HG02642 (cell line): ENCODE data around the gene NTNG1.

Experiments
- ATAC-seq: cut with Tn5 transposase; IDR thresholded peaks from one replicate; pipeline ENCODE4 v1.9.1; 2021; ENCODE audit warnings: mild to moderate bottlenecking; ENCODE audit not compliant: unreplicated experiment, poor library complexity

NTNG1 gene

DNA sequence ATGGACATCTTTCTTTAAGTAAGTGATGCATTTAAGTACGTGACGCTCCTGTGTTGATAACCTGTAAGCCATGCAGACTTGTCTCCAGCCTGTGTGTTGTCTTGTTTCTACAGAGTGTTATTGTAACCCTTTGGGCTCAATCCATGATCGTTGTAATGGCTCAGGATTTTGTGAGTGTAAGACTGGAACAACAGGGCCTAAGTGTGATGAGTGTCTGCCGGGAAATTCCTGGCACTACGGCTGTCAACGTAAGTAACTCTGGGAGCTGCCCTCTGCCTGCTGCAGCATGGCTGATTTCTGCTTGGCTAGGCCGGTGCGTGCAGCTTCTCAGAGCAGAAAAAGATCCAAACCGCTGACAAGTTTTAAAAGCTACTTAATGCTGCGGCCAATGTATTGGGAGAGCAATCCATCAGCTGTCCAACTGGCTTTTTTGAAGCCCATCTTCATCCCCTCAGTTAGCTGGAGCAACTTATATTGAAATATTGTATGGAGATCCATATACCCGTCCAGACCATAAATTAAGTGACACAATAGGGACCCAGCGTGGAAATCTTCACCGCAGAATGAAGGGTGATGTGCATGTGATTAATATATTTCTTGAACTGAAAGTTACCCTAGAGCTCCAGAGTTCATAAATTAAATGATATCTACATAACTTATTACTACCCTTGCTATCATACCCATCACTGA, 295.9 kb downstream of the NTNG1 start:
- ATAC-seq = no peak

DNA sequence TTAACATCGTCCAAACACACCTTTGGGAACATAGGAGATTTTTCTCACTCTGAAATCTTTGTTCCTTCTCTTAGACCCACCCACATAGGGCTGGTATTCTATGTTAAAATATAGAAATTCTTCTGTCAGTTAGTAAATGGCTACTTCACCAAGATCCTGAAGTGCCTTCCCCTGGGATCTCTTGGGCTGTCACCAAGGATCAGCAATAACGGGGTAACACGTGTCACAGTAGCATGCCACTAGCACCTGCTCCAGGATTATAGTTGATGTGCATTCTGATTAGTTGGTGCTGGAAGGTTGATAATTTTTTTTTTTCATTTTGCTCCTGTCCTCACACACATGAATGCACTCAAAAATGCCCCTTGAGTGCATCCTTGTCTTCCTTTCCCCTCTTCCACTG, 298.7 kb downstream of the NTNG1 start:
- ATAC-seq = no peak

DNA sequence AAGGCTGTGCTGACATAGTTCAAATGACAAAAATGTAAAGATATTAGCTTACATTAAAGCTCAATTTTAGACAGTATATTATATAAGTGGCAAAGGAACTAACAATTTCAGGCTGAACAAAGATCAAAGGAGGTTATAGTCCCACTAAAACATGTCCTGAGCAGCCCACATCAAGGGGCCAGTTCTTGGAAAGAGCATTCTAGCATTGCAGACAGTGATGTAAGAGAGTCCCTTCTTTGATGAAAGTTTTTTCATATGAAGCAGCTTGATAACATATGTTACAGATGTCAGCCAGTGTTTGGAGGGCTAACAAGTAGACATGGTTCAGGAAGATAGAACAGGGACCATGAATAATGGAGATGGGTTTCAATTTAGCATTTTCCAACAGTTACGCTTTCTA, 301.7 kb downstream of the NTNG1 start:
- ATAC-seq = no peak

DNA sequence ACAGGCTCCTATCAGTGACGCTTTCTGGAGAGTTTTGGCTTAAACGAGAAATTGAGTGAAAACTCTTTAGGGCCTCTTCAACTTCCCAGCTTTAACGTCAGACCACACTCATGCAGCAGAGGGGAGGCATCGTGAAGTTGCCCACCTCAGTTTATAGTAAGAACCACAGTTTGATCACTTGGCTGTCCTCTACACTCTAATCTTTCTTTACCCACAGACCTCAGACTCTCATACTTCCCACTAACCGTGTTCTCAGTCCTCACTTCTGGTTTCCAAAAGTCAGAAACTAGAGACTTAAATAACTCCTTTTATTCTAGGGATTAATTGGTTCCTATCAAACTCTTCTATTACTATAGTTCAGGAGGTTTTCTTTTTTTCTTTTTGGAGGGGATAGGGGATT, 302.2 kb downstream of the NTNG1 start:
- ATAC-seq = no peak

DNA sequence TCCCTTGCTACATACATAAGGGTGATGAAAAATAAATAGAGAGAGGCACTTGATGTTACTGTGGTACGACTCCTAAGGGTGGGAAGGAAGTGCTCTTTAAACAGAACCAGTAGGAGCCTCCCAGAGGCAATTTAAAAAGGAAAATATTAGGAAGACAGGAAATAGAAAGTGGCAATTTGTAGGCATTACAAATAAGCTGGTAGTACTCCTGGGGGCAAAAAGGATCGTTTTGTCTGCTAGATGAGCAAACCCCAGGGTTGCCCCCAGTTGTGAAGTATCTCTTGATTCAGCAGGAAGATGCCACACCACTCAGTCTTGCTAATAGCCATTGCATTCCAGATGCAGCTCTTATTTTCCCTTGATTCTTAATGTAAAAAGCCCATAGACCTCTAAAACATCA, 303.0 kb downstream of the NTNG1 start:
- no peak for ATAC-seq

DNA sequence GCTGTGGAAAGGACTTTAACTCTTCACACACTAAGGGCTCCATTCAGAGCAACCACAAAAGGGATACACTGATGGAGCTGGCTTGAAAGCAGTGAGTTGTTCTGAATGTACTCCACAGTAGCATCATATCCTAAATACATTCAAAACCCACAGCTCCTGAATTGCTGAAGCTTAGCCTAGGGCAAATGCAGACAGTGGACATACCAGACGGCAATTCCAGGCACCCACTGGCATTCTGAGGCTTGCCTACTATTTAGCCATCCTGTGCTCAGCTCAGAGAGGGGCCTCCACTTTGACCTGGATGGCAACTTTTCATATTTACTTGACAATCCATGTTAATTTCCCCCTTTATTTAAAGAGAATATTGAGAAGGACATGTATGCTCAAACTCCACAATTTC, 303.5 kb downstream of the NTNG1 start:
- no peak for ATAC-seq

DNA sequence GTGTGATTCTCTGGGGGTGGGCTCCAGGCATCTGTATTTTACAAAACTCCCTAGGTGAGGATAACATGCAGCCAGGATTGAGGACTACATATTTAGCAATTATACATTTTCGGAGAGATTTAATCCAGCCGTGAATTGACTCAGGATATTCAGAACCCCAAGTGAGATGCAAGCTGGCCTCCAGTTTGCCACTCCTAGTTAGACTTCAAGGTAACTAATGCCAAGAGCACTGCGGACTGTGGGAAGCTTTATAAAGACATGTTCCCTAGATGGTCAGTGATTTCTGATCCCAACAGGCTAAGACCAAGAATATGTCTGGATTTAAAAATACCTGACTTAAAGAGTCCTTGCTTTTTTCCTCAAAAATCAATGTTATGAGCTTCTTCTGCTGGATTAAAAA, 308.5 kb downstream of the NTNG1 start:
- ATAC-seq = no peak

DNA sequence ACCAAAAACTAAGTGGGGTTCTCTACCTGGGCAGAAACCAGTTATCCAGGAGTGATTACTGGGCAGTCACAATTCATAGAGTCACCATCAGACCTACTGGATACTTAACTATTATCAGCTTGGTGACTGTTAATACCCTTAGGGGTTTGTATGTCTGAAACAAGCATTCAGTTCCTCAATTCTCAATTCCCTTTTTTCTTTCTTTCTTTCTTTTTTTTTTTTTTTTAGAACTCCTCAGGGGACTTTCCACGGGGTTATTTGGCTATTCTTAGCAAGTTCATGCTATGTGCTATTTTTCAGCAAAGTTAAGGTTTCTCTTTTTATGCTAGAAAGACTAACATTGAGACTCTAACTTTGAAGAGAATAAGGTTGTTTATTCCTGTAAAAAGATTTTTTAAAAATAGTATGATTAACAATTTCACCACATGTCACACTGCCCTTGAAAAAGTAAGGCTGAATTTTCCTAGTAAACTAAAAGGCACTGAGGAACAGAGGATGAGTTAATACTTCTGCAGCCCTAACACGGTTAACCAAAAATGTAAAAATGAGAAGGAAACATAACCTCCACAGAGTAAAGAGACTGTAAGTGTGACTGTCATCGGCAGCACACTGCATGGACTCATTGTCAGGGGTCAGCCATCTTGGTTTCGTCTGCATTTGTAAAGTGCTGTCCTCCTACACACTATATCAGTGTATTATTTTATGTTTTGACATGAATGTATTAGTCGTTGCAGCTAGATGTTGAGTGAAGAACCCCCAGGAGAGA, 310.2 kb downstream of the NTNG1 start:
- ATAC-seq = peak; percentile 75

DNA sequence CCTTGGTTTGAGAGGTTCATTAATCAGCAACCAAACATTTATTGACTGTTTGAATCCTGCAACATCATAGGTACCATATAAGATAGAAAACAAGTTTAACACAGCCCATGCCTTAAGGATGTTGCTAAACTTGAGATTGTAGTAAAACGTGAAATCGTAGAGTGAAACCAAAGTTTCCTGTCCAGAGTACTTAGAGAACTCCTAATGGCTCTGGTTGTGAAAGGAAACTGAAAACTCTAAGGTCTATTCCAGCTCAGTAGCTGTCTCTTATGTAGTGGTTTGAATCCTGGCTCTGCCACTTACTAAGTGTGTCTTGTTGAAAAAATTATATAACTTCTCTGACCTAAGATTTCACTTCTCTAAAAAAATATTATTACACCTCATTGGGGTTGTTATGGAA, 310.9 kb downstream of the NTNG1 start:
- peak; percentile 69 for ATAC-seq

DNA sequence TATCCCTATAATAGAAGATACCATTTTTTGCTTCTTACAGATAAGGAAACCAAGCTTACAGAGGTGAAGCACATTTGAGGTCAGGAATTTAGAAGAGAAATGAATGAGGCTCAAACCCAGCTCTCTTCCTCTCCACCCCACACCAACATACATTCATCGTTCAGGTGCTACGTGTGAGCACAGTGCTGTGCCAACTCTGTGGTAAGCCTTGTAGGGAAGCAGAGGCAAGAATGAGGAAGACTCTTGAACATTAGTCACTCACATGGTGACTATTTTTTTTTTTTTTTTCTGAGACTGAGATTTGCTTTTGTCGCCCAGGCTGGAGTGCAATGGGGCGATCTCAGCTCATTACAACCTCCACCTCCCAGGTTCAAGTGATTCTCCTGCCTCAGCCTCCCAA, 314.0 kb downstream of the NTNG1 start:
- no peak for ATAC-seq

DNA sequence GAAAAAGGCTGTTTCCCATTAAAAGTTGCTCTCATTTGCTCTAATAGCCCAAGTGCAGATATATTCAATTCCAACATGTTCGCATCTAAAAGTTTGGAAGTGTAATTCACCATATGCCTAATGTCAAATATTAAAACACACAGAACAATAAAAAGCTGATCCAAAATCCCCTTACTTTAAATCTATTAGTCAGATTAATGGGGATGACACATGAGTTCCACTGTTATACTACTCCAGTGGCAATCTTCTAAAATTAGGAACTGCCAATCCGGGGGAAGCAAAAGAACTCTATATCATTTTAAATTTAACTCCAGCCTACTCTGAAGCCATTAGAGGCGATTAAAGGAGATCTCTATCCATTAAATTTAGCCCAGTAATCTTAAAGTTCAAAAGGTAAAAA, 317.1 kb downstream of the NTNG1 start:
- no peak for ATAC-seq

DNA sequence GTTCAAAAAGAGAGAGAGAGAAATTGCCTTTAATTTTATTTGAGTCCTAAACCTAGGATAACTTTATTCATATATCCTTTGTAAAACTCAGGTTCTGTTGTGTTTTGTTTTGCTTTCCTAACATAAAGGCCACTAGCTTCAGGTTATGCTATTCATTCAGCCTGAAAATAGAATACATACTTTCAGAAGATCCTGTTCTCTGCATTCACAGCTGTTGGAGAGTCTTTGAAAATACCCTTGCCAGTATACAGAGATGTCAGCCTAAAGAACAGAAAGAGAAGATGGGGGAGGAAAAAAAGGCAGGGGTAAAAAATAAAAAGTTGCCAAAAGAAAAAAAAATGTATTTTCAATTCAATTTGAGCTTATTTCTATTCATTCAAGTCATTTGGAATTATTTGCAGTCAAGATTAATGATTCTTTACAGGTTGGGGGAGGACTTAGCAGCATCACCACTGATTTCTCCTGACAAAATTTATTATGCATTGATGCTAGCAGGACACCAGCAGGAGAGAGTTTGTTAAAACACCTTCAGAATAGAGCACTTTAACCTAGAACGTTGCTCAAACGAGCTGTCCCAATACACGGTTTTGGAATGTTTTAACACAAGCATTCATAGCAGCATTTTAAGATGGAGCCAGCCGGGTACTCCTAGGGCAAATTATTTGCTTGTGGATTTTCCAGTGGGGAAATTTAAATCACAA, 318.5 kb downstream of the NTNG1 start:
- ATAC-seq = peak; percentile 75

DNA sequence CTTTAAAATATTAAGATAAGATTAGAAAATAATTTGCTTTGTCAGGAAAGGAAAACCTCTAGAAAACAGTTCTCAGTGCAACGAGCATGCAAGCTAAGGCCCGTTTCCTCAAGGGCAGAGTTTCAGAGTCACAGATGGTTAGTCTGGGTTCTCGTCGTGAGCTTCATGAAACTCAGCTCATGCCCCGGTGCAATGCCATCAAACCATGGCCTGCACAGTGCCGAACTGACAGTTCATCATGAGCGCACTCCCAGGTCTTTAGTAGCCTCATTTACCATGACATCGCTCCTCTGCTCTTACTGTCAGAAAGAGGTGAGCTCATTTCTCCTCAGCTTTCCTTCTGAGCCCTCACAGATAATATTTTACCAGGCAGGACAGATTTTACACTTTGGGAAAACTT, 319.2 kb downstream of the NTNG1 start:
- ATAC-seq = peak; percentile 87

DNA sequence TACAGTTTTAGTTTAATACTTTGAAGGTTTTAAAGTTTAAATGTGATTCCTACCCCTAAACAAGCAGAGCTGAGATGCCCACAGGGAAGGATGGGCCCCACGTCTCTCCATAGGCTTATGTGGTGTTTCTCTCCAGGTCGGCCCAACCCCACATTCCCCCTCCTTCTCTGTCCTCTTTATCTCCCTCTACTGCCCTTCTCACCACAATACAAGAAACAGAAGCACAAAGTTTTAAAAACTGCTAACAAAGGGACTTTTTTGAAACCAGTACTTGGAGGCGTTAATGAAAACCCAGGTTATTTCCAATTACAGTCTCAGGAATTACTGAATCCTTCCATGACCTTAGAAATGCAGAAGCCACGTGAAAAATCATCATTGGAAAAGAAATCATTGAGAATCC, 324.0 kb downstream of the NTNG1 start:
- no peak for ATAC-seq

DNA sequence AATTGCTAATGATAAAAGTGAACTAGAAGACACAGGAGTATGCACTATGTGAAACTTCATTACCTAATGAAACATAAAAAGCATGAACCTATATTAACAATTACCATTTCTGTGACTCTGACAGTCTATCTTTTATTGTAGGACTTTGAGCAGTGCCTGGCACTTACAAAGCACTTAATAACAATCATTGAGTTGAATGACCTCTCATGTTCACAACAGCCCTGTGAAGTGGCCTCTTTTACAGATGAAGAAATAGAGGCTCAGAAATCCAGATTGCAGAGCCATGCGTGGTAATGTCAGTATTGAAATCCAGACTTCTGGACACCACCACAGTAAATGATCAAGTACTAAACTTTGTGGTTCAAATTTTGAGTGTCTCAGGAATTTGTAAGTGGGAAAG, 326.4 kb downstream of the NTNG1 start:
- no peak for ATAC-seq

DNA sequence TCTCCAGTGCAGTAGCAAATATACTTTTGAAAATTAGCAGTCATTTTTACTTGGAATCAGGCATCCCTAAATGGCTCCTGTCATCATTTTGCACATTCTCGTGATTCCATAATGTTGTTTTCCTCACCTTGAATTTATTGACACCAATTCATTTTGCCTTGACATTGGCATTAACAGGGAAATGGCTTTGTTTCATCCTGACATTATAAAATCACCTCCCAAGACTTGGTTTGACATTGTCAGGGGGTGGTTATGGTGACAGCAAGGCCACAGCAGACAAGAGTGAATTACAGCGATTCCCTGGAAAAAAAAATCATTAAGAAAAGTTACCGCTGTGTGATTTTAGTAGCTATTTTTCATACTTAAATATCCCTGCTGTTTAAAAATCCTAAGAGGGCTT, 327.0 kb downstream of the NTNG1 start:
- ATAC-seq = no peak

DNA sequence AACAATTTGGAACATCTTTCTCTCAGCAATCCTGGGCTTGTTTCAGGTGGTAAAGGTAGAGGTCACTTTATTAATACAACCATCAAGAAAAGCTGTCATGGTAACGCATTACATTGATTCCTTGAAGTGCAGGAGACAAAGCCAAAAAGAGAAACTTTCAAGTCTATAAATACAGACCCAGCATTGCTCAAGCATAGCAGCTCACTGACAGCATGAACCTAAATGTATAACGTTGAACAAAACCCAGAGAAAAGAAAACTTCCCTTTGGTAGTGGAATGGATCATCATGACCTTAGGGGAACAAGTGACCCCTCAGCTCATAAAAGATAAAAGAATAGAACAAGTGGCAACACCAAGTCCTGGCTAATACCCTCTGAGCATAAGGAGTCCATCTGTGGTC, 332.2 kb downstream of the NTNG1 start:
- no peak for ATAC-seq

DNA sequence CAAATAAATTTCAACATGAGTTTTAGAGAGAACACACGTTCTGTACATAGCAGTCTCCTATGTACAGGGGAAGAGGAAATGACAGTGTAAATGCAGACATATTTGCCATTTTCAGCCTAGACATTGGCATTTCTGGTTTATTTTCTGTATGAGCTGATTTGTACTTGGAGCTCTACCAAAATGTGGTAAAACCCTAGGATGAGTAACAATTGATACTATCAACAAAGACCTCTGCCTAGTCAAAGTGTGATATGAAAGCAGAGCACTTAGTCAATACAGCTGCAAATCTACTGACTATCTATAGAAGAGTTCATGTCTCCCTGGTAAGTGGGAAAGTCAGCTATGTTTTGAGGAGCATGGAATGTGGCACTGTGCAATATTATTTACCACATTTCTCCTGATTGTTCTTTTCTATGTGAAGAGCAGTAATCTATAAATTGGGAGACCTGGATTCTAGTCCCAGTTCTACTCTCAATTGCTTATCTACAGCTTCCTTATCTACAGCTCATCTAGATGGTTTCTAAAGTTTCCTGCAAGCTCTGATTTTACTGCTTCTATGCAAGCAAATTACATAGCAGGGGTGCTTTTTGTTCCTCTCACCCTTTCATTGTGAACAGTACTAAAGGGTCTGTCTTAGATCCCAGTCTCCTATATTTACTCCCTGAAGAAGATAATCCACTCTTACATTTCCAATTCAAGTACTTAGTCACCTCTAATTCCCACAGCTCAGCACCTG, 334.2 kb downstream of the NTNG1 start:
- peak; percentile 80 for ATAC-seq

DNA sequence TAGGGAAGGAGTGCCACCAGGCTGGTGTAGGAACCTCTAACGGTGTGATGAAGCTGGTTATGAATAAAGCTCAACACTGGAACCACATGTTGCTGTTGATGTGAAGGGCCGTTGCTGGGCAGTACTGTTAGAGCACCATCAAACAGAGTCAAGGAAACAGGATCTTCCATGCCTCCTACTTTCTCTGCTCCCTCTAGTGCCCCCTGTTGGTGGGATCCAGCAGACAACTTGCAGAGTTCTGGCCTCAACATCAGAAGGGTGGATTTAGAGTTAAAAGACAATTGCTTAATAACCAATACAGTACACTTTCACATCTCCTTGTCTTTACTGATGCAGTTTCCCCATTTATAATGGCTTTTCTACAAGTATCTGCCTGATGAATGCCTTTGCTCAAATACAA, 336.4 kb downstream of the NTNG1 start:
- ATAC-seq = no peak

DNA sequence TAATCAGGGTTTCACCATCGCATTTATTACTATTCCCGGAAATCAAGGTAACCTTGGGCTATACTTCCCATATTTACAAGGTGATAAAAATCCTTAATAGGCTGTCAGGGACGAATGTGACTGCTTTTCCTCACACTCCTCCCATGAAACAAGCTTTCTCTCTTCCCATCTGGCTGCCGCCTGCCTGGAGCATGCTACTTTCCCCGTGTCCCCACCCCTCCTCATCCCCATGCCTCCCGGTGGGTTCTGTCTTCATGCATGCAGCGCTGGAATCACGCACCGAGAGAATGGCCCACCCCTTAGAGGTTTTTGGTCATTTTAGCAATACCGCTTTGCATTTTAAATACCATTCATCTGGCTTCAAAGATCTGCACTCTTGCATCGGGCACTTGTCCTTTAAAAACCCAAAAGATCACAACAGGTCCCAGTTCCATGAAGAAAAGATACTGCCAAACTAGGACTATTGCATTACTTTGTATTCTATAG, 339.1 kb downstream of the NTNG1 start:
- no peak for ATAC-seq
